Prostate gland (tissue), 2 donors: Measurements from ENCODE around the gene PSMG4. TPM values are rescaled to one million over a fixed set of nuclear protein-coding genes. Genes with fewer than 3 reads are reported as not detected.

Experiments
- DNase-seq: peaks from one replicate; pipeline ENCODE4 v3.0.0-alpha.2; 2019; ENCODE audit warnings: low spot score
- H3K27ac ChIP-seq, 2 donors: fragments of 200-600 bp; sonication (generic); 2 replicates each; pipeline ENCODE4 v1.5.1; 2017 to 2019
- H3K27me3 ChIP-seq: fragments of 200-600 bp; sonication (generic); replicated peaks from 2 replicates; pipeline ENCODE4 v1.5.1; 2019; ENCODE audit not compliant: insufficient read depth
- H3K36me3 ChIP-seq, 2 donors: fragments of 200-600 bp; sonication (generic); 1 replicate in 1 of 2; 2 replicates in 1 of 2; pipeline versions ENCODE4 v1.5.1 to v1.8.1; 2017 to 2019
- H3K4me1 ChIP-seq: fragments of 200-600 bp; sonication (generic); replicated peaks from 2 replicates; pipeline ENCODE4 v1.5.1; 2019
- H3K4me3 ChIP-seq, 2 donors: fragments of 200-600 bp; sonication (generic); 2 replicates each; pipeline ENCODE4 v1.5.1; 2017 to 2019
- H3K9me3 ChIP-seq: fragments of 200-600 bp; sonication (generic); 2 replicates; pipeline ENCODE4 v1.5.1; 2017
- POLR2A ChIP-seq: fragments of 450-650 bp; IDR thresholded peaks from one replicate; pipeline ENCODE4 v1.6.1; 2016; ENCODE audit warnings: antibody characterized with exemption, mild to moderate bottlenecking
- POLR2AphosphoS5 ChIP-seq: sonication (generic); formaldehyde crosslinking; IDR thresholded peaks from one replicate; pipeline ENCODE4 v1.6.1; 2017; ENCODE audit warnings: antibody characterized with exemption
- WGBS: methylation state at CpG from one replicate; pipeline ENCODE4 v1.1.5; 2018; 5-methylcytosine and 5-hydroxymethylcytosine counted together
- intact Hi-C: fragments of 100-400 bp; cut with DNase I; formaldehyde crosslinking; loops from one replicate; pipeline ENCODE4 v1.14.2; 2022
- total RNA-seq, 2 donors: library from RNA; depleted of rRNA; stranded (reverse); fragments of >200 nt; gene quantifications; one replicate each; pipeline ENCODE4 v1.1.0, GENCODE V29; 2016
- TF ChIP-seq, protein P1 (sequence below), 4 experiments: fragments of 200-600 bp in 2 of 4; fragments of 450-650 bp in 2 of 4; sonication (generic) in 2 of 4; IDR thresholded peaks; 1 replicate in 3 of 4; 2 replicates in 1 of 4; pipeline ENCODE4 v1.5.1; 2016 to 2019; ENCODE audit warnings: antibody characterized with exemption in 4 of 4, mild to moderate bottlenecking in 2 of 4, moderate library complexity in 2 of 4

Gene PSMG4
- total RNA-seq, 2 donors from 2014 or later: 20.8 to 30.1 TPM

DNA sequence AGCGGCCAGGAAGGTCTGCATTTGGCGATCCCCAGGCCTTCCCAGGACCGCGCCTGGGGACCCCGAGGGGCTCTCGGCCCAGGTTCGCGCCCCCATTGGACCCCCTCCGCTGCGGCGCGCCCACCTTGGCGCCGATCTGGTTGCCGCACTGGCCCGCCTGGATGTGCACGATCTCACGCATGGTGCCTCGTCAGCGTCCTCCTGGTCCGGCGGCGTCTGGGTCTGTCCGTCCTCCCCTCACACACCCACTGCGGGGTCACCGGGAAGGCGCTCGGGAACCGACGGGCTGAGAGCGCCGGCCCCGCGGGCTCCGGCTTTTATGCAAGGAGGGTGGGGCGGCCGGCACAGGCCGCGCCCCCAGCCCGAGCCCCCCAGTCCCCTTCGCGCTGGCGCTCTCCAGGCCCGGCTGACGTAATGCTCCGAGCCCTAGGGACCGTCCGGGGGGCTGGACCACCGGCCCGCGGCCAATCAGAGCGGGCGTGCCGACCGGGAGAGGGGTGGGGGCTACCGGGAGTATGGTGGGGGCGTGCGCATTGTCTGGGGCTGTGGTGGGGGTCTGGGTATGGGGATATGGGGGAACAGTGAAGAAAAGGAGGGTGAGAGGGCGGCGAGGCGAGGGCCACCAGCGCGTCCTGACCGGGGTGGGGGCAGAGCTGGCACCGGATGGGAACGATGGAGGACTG, 31.2 kb upstream of the PSMG4 start, which contains the start of gene TUBB2B:
TSS of gene TUBB2B (minus strand) at position 291 of the 683 bp plus-strand sequence. CDS start at position 181, 110 bp downstream.
- TF ChIP-seq POLR2AphosphoS5 (no peak), POLR2A (no peak)
- TF ChIP-seq, protein P1, sequence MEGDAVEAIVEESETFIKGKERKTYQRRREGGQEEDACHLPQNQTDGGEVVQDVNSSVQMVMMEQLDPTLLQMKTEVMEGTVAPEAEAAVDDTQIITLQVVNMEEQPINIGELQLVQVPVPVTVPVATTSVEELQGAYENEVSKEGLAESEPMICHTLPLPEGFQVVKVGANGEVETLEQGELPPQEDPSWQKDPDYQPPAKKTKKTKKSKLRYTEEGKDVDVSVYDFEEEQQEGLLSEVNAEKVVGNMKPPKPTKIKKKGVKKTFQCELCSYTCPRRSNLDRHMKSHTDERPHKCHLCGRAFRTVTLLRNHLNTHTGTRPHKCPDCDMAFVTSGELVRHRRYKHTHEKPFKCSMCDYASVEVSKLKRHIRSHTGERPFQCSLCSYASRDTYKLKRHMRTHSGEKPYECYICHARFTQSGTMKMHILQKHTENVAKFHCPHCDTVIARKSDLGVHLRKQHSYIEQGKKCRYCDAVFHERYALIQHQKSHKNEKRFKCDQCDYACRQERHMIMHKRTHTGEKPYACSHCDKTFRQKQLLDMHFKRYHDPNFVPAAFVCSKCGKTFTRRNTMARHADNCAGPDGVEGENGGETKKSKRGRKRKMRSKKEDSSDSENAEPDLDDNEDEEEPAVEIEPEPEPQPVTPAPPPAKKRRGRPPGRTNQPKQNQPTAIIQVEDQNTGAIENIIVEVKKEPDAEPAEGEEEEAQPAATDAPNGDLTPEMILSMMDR (IDR thresholded peaks at IDR 0.05): no peak
- peaks cover 29% of the 10 kb centered on the region for H3K27me3 ChIP-seq
- no peak for DNase-seq

GRCh38 chr6:3228046-3228671, 30.6 kb upstream of the PSMG4 start:
- Histone ChIP-seq H3K9me3 (no peaks in the 10 kb centered on the region), H3K27me3 (peaks cover 32% of the 10 kb centered on the region), H3K36me3 (no peaks in the 10 kb centered on the region), H3K27ac (no peak overlapping the region), H3K4me3 (no peak overlapping the region), H3K4me1 (peaks cover 7% of the 10 kb centered on the region)
- DNase-seq: no peak
- WGBS: 2% methylated on average over 29 of the region's 38 CpGs
- intact Hi-C loops: no loop called here
- TF ChIP-seq POLR2A (no peak), POLR2AphosphoS5 (no peak)
- TF ChIP-seq, protein P1 (IDR thresholded peaks at IDR 0.05): no peak

More for the DNA sequence above, 31.2 kb upstream of the PSMG4 start, which contains the start of gene TUBB2B:
- 2% methylated on average over 59 of the region's 66 CpGs for WGBS
- Histone ChIP-seq H3K4me1 (peaks cover 7% of the 10 kb centered on the region), H3K27ac (no peak within 1 kb of the TSS), H3K36me3 (no peaks in the 10 kb centered on the region), H3K4me3 (peak within 1 kb of the TSS; percentile 8 to 19), H3K9me3 (no peaks in the 10 kb centered on the region)
- intact Hi-C loops: no loop called here

GRCh38 chr6:3228771-3229565, 29.8 kb upstream of the PSMG4 start:
- intact Hi-C loops: no loop called here
- H3K4me3 ChIP-seq: no peak overlapping the region
- H3K4me1 ChIP-seq: peaks cover 7% of the 10 kb centered on the region
- H3K27ac ChIP-seq: no peak overlapping the region
- peaks cover 32% of the 10 kb centered on the region for H3K27me3 ChIP-seq
- no peaks in the 10 kb centered on the region for H3K36me3 ChIP-seq
- H3K9me3 ChIP-seq: no peaks in the 10 kb centered on the region
- TF ChIP-seq POLR2A (no peak), POLR2AphosphoS5 (no peak)
- TF ChIP-seq, protein P1 (IDR thresholded peaks at IDR 0.05): no peak
- 16% methylated on average over 62 of the region's 62 CpGs for WGBS
- DNase-seq: no peak

DNA sequence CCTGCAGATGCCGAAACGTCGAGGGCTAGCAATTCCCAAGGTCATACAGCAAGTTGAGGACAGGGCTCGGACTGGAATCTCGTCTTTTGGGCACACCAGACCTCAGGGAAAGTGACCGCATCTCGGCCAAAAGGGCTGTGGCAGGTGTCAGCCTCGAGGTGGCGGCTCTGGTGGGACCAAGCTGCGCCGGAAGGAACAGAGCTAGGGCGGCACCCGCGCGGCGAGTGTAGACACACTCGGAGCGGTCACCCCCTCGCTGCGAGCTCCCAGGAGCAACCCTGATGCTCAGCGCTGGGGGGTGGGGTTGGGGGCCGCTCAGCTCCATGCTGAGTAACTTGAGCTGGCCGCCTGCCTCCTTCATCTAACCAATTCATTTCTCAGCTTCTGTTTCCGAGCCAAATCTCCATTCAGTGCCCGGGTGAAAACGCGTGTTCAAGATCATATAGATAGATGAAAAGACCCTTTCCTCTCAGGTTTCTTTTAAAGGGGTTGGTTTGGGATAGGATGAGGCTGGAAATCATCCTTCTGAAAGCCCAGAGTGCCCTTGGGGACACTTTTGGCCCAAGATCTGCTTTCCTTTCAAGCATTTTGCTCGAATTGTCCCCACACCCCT, 29.1 kb upstream of the PSMG4 start:
- H3K36me3 ChIP-seq: no peaks in the 10 kb centered on the region
- H3K4me1 ChIP-seq: peaks cover 7% of the 10 kb centered on the region
- no peak overlapping the region for H3K4me3 ChIP-seq
- H3K9me3 ChIP-seq: no peaks in the 10 kb centered on the region
- intact Hi-C loops: no loop called here
- H3K27me3 ChIP-seq: peaks cover 32% of the 10 kb centered on the region
- WGBS: 38% methylated on average over 28 of the region's 28 CpGs
- TF ChIP-seq POLR2AphosphoS5 (no peak), POLR2A (no peak)
- TF ChIP-seq, protein P1 (IDR thresholded peaks at IDR 0.05): no peak
- DNase-seq: no peak
- no peak overlapping the region for H3K27ac ChIP-seq
